Activated naive CD4-positive, alpha-beta T cell treated with anti-CD3 and anti-CD28 coated beads, Interleukin-2, amount 50 U/mL, for 72 hours (primary cell): ENCODE measurements around the gene SDHD. TPM values are rescaled to one million over a fixed set of nuclear protein-coding genes. Genes with fewer than 3 reads are reported as not detected.

ENCODE experiments used
- ATAC-seq, 2 donors: fragments of 150-1000 bp; cut with Tn5 transposase; 2 replicates each; pipeline ENCODE4 v1.10.0; 2021; ENCODE audit warnings: mild to moderate bottlenecking in 2 of 2, moderate library complexity in 2 of 2
- DNase-seq, 2 donors: peaks; one replicate each; pipeline ENCODE4 v3.0.0; 2021 to 2022; ENCODE audit warnings: low spot score in 2 of 2
- H3K27ac Mint-ChIP-seq, 2 donors: one replicate each; pipeline ENCODE4 v1.8.0; 2022; ENCODE audit warnings: mild to moderate bottlenecking in 2 of 2, mixed read lengths in 2 of 2
- H3K36me3 Mint-ChIP-seq, 2 donors: one replicate each; pipeline ENCODE4 v1.8.0; 2022; ENCODE audit warnings: mixed read lengths in 2 of 2
- H3K9me3 Mint-ChIP-seq, 2 donors: one replicate each; pipeline ENCODE4 v1.8.0; 2022; ENCODE audit warnings: mixed read lengths in 2 of 2
- total RNA-seq, 2 donors: library from RNA; stranded (reverse); gene quantifications; one replicate each; pipeline ENCODE4 v1.2.3, GENCODE V29; 2022

The SDHD gene
- total RNA-seq, 2 donors from 2014 or later = 106 to 115 TPM

- DNase-seq (no peak), ATAC-seq (no peak)
Observed at GRCh38 chr11:112129656-112130055, 43.0 kb downstream of the SDHD start.

GRCh38 chr11:112132737-112133136, 46.1 kb downstream of the SDHD start:
- Mint-ChIP-seq H3K27ac (no peak overlapping the region), H3K36me3 (no peaks in the 10 kb centered on the region), H3K9me3 (no peaks in the 10 kb centered on the region)
- ATAC-seq = no peak
- DNase-seq = no peak

More at GRCh38 chr11:112129656-112130055, 43.0 kb downstream of the SDHD start:
- H3K9me3 Mint-ChIP-seq = no peaks in the 10 kb centered on the region
- no peak overlapping the region for H3K27ac Mint-ChIP-seq
- H3K36me3 Mint-ChIP-seq = no peaks in the 10 kb centered on the region

GRCh38 chr11:112134473-112134872, 47.8 kb downstream of the SDHD start:
- DNase-seq (no peak), ATAC-seq (no peak)
- H3K27ac Mint-ChIP-seq = no peak overlapping the region
- H3K9me3 Mint-ChIP-seq = no peaks in the 10 kb centered on the region
- no peaks in the 10 kb centered on the region for H3K36me3 Mint-ChIP-seq

- H3K27ac Mint-ChIP-seq = no peak overlapping the region
- H3K9me3 Mint-ChIP-seq = peaks cover 3 to 4% of the 10 kb centered on the region in 2 donors
Observed at GRCh38 chr11:112143597-112143996, 56.9 kb downstream of the SDHD start.

More at GRCh38 chr11:112143597-112143996, 56.9 kb downstream of the SDHD start:
- peaks cover 5 to 8% of the 10 kb centered on the region in 2 donors for H3K36me3 Mint-ChIP-seq
- ATAC-seq = no peak
- DNase-seq = no peak

Other genes with a start within 250 kb of the SDHD start
- 10 to 100 TPM; 24.0 to 40.5 TPM for gene ALG9, start 215.3 kb upstream of the SDHD start, total RNA-seq
- gene FDXACB1, start 207.7 kb upstream of the SDHD start, total RNA-seq = 1 to 10 TPM; 4.9 to 5.1 TPM
- gene CFAP68, start 207.3 kb upstream of the SDHD start, total RNA-seq = 10 to 100 TPM; 30.8 to 35.7 TPM
- not detected for gene CRYAB, start 175.1 kb upstream of the SDHD start, total RNA-seq
- not detected for gene HSPB2, start 174.1 kb upstream of the SDHD start, total RNA-seq
- gene C11orf52, start 168.0 kb upstream of the SDHD start, total RNA-seq = not detected
- gene DIXDC1, start 149.5 kb upstream of the SDHD start, total RNA-seq = 10 to 100 TPM in 1 of 2 donors, 1 to 10 TPM in 1; 5.6 to 30.2 TPM
- gene DLAT, start 61.5 kb upstream of the SDHD start, total RNA-seq = 10 to 100 TPM; 37.4 to 46.4 TPM
- gene PIH1D2, start 12.9 kb upstream of the SDHD start, total RNA-seq = 1 to 10 TPM; 1.2 to 2.5 TPM
- gene NKAPD1, start 12.6 kb upstream of the SDHD start, total RNA-seq = 10 to 100 TPM; 16.9 to 20.1 TPM
- 10 to 100 TPM; 33.5 to 49.4 TPM for gene TIMM8B, start 117 bp upstream of the SDHD start, total RNA-seq
- not detected for gene IL18, start 77.2 kb downstream of the SDHD start, total RNA-seq
- under 1 TPM in 1 of 2 donors, not detected in 1; 0.29 TPM for gene TEX12, start 80.5 kb downstream of the SDHD start, total RNA-seq
- gene BCO2, start 88.6 kb downstream of the SDHD start, total RNA-seq = 1 to 10 TPM; 3.6 to 5.3 TPM
- 10 to 100 TPM; 18.6 to 63.6 TPM for gene PTS, start 139.6 kb downstream of the SDHD start, total RNA-seq
- not detected for gene PLET1, start 174.0 kb downstream of the SDHD start, total RNA-seq